Measurements from ENCODE around the gene NCR1.
"Not testable (repeated sequence)": the region's sequence is repeated elsewhere in the genome, so short reads cannot be mapped to it uniquely, and the experiment has no call there.

Gene NCR1

GRCh38 chr19:54906819-54907218 is 871 bp downstream of the NCR1 start:
- no peaks in the 10 kb centered on the region for H3K79me2 ChIP-seq (ENCODE audit: insufficient read depth, low read length)
- H3K9me3 ChIP-seq (ENCODE audit: insufficient read depth, low read depth, low read length): no peaks in the 10 kb centered on the region
- H3K4me3 ChIP-seq (ENCODE audit: low read length, poor library complexity, severe bottlenecking): no peak overlapping the region
- H2AFZ ChIP-seq (ENCODE audit: low read length): no peak overlapping the region
- H3K36me3 ChIP-seq (ENCODE audit: insufficient read depth, low read length): no peaks in the 10 kb centered on the region
- no peaks in the 10 kb centered on the region for H3K4me1 ChIP-seq (ENCODE audit: insufficient read depth, low read length, poor library complexity, severe bottlenecking)
- no peaks in the 10 kb centered on the region for H3K9me2 ChIP-seq (replicated peaks; ENCODE audit: low read depth, low read length)
- no peaks in the 10 kb centered on the region for H3K27me3 ChIP-seq (ENCODE audit: insufficient read depth, low read length, poor library complexity, severe bottlenecking)
- no peaks in the 10 kb centered on the region for H3F3A ChIP-seq (ENCODE audit: low read depth)
- no peak for TF ChIP-seq EZH2phosphoT487 (IDR thresholded peaks at IDR 0.05; ENCODE audit: borderline replicate concordance)
- TF ChIP-seq CTCF (conservative IDR thresholded peaks at IDR 0.05; ENCODE audit: low read length): no peak
- H3K9ac ChIP-seq (ENCODE audit: low read depth, low read length, poor library complexity, severe bottlenecking): no peak overlapping the region
- H3K4me2 ChIP-seq (ENCODE audit: low read depth, low read length, poor library complexity, severe bottlenecking): no peak overlapping the region
- no peaks in the 10 kb centered on the region for H4K20me1 ChIP-seq (ENCODE audit: insufficient read depth, low read length, poor library complexity, severe bottlenecking)

- H3K4me3 ChIP-seq (ENCODE audit: low read length, poor library complexity, severe bottlenecking); H3K27me3 ChIP-seq (ENCODE audit: insufficient read depth, low read length, poor library complexity, severe bottlenecking); H3K79me2 ChIP-seq (ENCODE audit: insufficient read depth, low read length); H3K9ac ChIP-seq (ENCODE audit: low read depth, low read length, poor library complexity, severe bottlenecking); H2AFZ ChIP-seq (ENCODE audit: low read length); H3K36me3 ChIP-seq (ENCODE audit: insufficient read depth, low read length); H3F3A ChIP-seq (ENCODE audit: low read depth); H4K20me1 ChIP-seq (ENCODE audit: insufficient read depth, low read length, poor library complexity, severe bottlenecking); H3K4me1 ChIP-seq (ENCODE audit: insufficient read depth, low read length, poor library complexity, severe bottlenecking); H3K4me2 ChIP-seq (ENCODE audit: low read depth, low read length, poor library complexity, severe bottlenecking); H3K9me3 ChIP-seq (ENCODE audit: insufficient read depth, low read depth, low read length); H3K9me2 ChIP-seq (replicated peaks; ENCODE audit: low read depth, low read length): not testable (repeated sequence)
Observed at GRCh38 chr19:54907899-54908298, 2.0 kb downstream of the NCR1 start.

- Histone ChIP-seq H3K9me3 (ENCODE audit: insufficient read depth, low read depth, low read length) (no peaks in the 10 kb centered on the region), H4K20me1 (ENCODE audit: insufficient read depth, low read length, poor library complexity, severe bottlenecking) (no peaks in the 10 kb centered on the region), H3K4me1 (ENCODE audit: insufficient read depth, low read length, poor library complexity, severe bottlenecking) (no peaks in the 10 kb centered on the region), H3F3A (ENCODE audit: low read depth) (no peaks in the 10 kb centered on the region), H3K4me3 (ENCODE audit: low read length, poor library complexity, severe bottlenecking) (no peak overlapping the region), H3K9me2 (replicated peaks; ENCODE audit: low read depth, low read length) (no peaks in the 10 kb centered on the region), H2AFZ (ENCODE audit: low read length) (no peak overlapping the region; the same call in 1 of the 2 replicates), H3K36me3 (ENCODE audit: insufficient read depth, low read length) (no peaks in the 10 kb centered on the region), H3K79me2 (ENCODE audit: insufficient read depth, low read length) (no peaks in the 10 kb centered on the region), H3K9ac (ENCODE audit: low read depth, low read length, poor library complexity, severe bottlenecking) (no peak overlapping the region), H3K4me2 (ENCODE audit: low read depth, low read length, poor library complexity, severe bottlenecking) (no peak overlapping the region), H3K27me3 (ENCODE audit: insufficient read depth, low read length, poor library complexity, severe bottlenecking) (no peaks in the 10 kb centered on the region)
- TF ChIP-seq CTCF (conservative IDR thresholded peaks at IDR 0.05; ENCODE audit: low read length): no peak
- TF ChIP-seq EZH2phosphoT487 (IDR thresholded peaks at IDR 0.05; ENCODE audit: borderline replicate concordance): no peak
Observed at GRCh38 chr19:54916822-54917221, 10.9 kb downstream of the NCR1 start.

- no peaks in the 10 kb centered on the region for H3K36me3 ChIP-seq (ENCODE audit: insufficient read depth, low read length)
- no peaks in the 10 kb centered on the region for H3K9me3 ChIP-seq (ENCODE audit: insufficient read depth, low read depth, low read length)
- H3K79me2 ChIP-seq (ENCODE audit: insufficient read depth, low read length): no peaks in the 10 kb centered on the region
- H4K20me1 ChIP-seq (ENCODE audit: insufficient read depth, low read length, poor library complexity, severe bottlenecking): no peaks in the 10 kb centered on the region
- no peak overlapping the region for H3K9ac ChIP-seq (ENCODE audit: low read depth, low read length, poor library complexity, severe bottlenecking)
- no peaks in the 10 kb centered on the region for H3K4me1 ChIP-seq (ENCODE audit: insufficient read depth, low read length, poor library complexity, severe bottlenecking)
- H3K9me2 ChIP-seq (replicated peaks; ENCODE audit: low read depth, low read length): no peaks in the 10 kb centered on the region
- TF ChIP-seq EZH2phosphoT487 (IDR thresholded peaks at IDR 0.05; ENCODE audit: borderline replicate concordance) (no peak), CTCF (conservative IDR thresholded peaks at IDR 0.05; ENCODE audit: low read length) (no peak)
- H3F3A ChIP-seq (ENCODE audit: low read depth): no peaks in the 10 kb centered on the region
- no peak overlapping the region for H3K4me2 ChIP-seq (ENCODE audit: low read depth, low read length, poor library complexity, severe bottlenecking)
- H3K4me3 ChIP-seq (ENCODE audit: low read length, poor library complexity, severe bottlenecking): no peak overlapping the region
- no peak overlapping the region for H2AFZ ChIP-seq (ENCODE audit: low read length)
- no peaks in the 10 kb centered on the region for H3K27me3 ChIP-seq (ENCODE audit: insufficient read depth, low read length, poor library complexity, severe bottlenecking)
Observed at GRCh38 chr19:54918499-54918898, 12.6 kb downstream of the NCR1 start.
